HG03558 (cell line): ENCODE measurements around the gene TMEM98.
"Not testable (repeated sequence)": the region's sequence is repeated elsewhere in the genome, so short reads cannot be mapped to it uniquely, and the experiment has no call there.

Experiments
- ATAC-seq: cut with Tn5 transposase; IDR thresholded peaks from one replicate; pipeline ENCODE4 v1.9.1; 2021; ENCODE audit warnings: moderate number of reproducible peaks; ENCODE audit not compliant: unreplicated experiment; ENCODE audit errors: extremely low read depth

TMEM98 gene

GRCh38 chr17:32940706-32941390, 12.9 kb downstream of the TMEM98 start:
- no peak for ATAC-seq

GRCh38 chr17:32941419-32942032, 13.6 kb downstream of the TMEM98 start:
- ATAC-seq, result no peak

GRCh38 chr17:32943206-32943605, 15.3 kb downstream of the TMEM98 start:
- ATAC-seq, result no peak

- ATAC-seq, result no peak
These were observed 15.8 kb downstream of the TMEM98 start for GRCh38 chr17:32943647-32944191.

- no peak for ATAC-seq
These were observed 16.5 kb downstream of the TMEM98 start for GRCh38 chr17:32944248-32945020.

GRCh38 chr17:32946375-32947135, 18.6 kb downstream of the TMEM98 start:
- no peak for ATAC-seq

GRCh38 chr17:32947736-32948135, 19.8 kb downstream of the TMEM98 start:
- no peak for ATAC-seq

- ATAC-seq, result no peak
These were observed 21.2 kb downstream of the TMEM98 start for GRCh38 chr17:32949181-32949580.

- ATAC-seq, result not testable (repeated sequence)
These were observed 24.5 kb downstream of the TMEM98 start for GRCh38 chr17:32952491-32952890.

GRCh38 chr17:32953045-32953444, 25.1 kb downstream of the TMEM98 start:
- no peak for ATAC-seq

- ATAC-seq, result no peak
These were observed 25.9 kb downstream of the TMEM98 start for GRCh38 chr17:32953857-32954256.

GRCh38 chr17:32954477-32954876, 26.5 kb downstream of the TMEM98 start:
- ATAC-seq, result no peak

GRCh38 chr17:32955155-32955554, 27.2 kb downstream of the TMEM98 start:
- ATAC-seq, result no peak

GRCh38 chr17:32956240-32956970, 28.5 kb downstream of the TMEM98 start:
- no peak for ATAC-seq

- no peak for ATAC-seq
These were observed 30.5 kb downstream of the TMEM98 start for GRCh38 chr17:32958418-32958817.

GRCh38 chr17:32960815-32961214, 32.9 kb downstream of the TMEM98 start:
- no peak for ATAC-seq

GRCh38 chr17:32962320-32962711, 34.4 kb downstream of the TMEM98 start:
- ATAC-seq, result no peak

GRCh38 chr17:32964541-32964940, 36.6 kb downstream of the TMEM98 start:
- no peak for ATAC-seq

GRCh38 chr17:32969231-32969630, 41.3 kb downstream of the TMEM98 start:
- ATAC-seq, result not testable (repeated sequence)

GRCh38 chr17:32970281-32970680, 42.3 kb downstream of the TMEM98 start:
- no peak for ATAC-seq
